Adipocyte (in vitro differentiated cells): ENCODE measurements around the gene SLC34A2.
"Not testable (repeated sequence)": the region's sequence is repeated elsewhere in the genome, so short reads cannot be mapped to it uniquely, and the experiment has no call there.

Experiments used
- DNase-seq: peaks from one replicate; pipeline ENCODE4 v3.0.0-alpha.2; 2015; ENCODE audit warnings: low read depth
- H3K27me3 ChIP-seq: replicated peaks from 2 replicates; pipeline ENCODE4 v1.7.0; 2013; ENCODE audit warnings: mild to moderate bottlenecking, low read length, moderate library complexity; ENCODE audit not compliant: control insufficient read depth, insufficient read depth
- H3K36me3 ChIP-seq: 2 replicates; pipeline ENCODE4 v1.7.0; 2013; ENCODE audit warnings: low read length, mild to moderate bottlenecking, moderate library complexity; ENCODE audit not compliant: control insufficient read depth, insufficient read depth, severe bottlenecking
- H3K4me1 ChIP-seq: 2 replicates; pipeline ENCODE4 v1.7.0; 2013; ENCODE audit warnings: mild to moderate bottlenecking, low read length, moderate library complexity; ENCODE audit not compliant: control insufficient read depth, insufficient read depth
- H3K4me3 ChIP-seq: 2 replicates; pipeline ENCODE4 v1.7.0; 2013; ENCODE audit warnings: mild to moderate bottlenecking, low read length, moderate library complexity
- H3K9ac ChIP-seq: 2 replicates; pipeline ENCODE4 v1.7.0; 2013; ENCODE audit warnings: mild to moderate bottlenecking, low read length, moderate library complexity
- H3K9me3 ChIP-seq: 2 replicates; pipeline ENCODE4 v1.7.0; 2013; ENCODE audit warnings: mild to moderate bottlenecking, low read length, moderate library complexity; ENCODE audit not compliant: control insufficient read depth

The SLC34A2 gene

GRCh38 chr4:25635501-25635900 lies 20.1 kb upstream of the SLC34A2 start:
- no peak overlapping the region for H3K4me3 ChIP-seq
- DNase-seq, result no peak
- H3K36me3 ChIP-seq, result no peaks in the 10 kb centered on the region
- H3K9ac ChIP-seq, result no peak overlapping the region
- H3K4me1 ChIP-seq, result no peaks in the 10 kb centered on the region
- H3K27me3 ChIP-seq, result peaks cover 11% of the 10 kb centered on the region
- H3K9me3 ChIP-seq, result no peaks in the 10 kb centered on the region

DNA sequence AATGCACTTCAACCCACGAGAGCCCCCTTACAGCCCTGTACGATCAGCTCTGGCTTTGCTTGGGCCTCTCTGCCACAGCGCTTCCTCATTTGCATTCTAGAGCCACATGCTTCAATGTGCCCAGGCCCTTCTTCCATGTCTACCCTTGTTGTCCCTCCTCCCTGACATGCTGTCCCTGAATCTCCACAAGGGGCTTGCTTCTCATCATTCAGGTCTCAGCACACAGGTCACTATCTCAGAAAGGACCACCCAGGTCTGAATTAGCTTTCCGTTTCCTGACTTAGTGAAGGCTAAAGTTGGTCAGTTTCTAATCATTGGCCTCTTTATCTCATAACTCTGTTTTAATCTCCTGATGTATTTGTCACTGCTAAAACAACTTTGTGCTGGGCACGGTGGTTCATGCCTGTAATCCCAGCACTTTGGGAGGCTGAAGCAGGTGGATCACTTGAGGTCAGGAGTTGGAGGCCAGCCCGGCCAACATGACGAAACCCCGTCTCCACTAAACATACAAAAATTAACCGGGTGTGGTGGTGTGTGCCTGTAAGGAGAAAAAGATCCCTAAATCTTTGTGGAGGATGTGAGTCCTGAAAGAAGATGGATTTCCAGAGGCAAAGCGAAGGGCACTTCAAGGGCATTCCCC lies 17.9 kb upstream of the SLC34A2 start:
- H3K4me1 ChIP-seq, result no peaks in the 10 kb centered on the region
- peaks cover 11% of the 10 kb centered on the region for H3K27me3 ChIP-seq
- DNase-seq, result no peak
- H3K4me3 ChIP-seq, result no peak overlapping the region
- H3K36me3 ChIP-seq, result no peaks in the 10 kb centered on the region
- H3K9me3 ChIP-seq, result no peaks in the 10 kb centered on the region
- H3K9ac ChIP-seq, result no peak overlapping the region

DNA sequence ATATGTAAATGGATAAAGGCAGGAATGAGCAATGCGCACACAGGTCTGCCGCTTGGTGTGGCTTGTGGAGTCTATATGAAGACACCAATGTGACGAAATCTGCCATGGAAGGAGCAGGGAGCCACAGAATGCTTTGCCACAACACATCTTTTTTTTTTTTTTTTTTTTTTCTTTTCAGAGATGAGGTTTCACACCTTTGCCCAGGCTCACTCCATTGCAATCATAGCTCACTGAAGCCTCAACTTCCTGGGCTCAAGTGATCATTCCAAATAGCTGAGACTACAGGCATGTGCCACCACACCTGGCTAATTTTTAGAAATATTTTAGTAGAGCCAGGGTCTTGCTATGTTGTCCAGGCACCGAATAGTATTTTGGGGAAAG lies 17.4 kb upstream of the SLC34A2 start:
- H3K36me3 ChIP-seq, result no peaks in the 10 kb centered on the region
- no peaks in the 10 kb centered on the region for H3K4me1 ChIP-seq
- H3K27me3 ChIP-seq, result peaks cover 11% of the 10 kb centered on the region
- no peak for DNase-seq
- no peak overlapping the region for H3K9ac ChIP-seq
- H3K9me3 ChIP-seq, result no peaks in the 10 kb centered on the region
- H3K4me3 ChIP-seq, result no peak overlapping the region

- H3K9me3 ChIP-seq, result no peaks in the 10 kb centered on the region
- DNase-seq, result no peak
- no peak overlapping the region for H3K9ac ChIP-seq
- no peaks in the 10 kb centered on the region for H3K4me1 ChIP-seq
- no peak overlapping the region for H3K4me3 ChIP-seq
- H3K27me3 ChIP-seq, result peaks cover 11% of the 10 kb centered on the region
- no peaks in the 10 kb centered on the region for H3K36me3 ChIP-seq
Measured at GRCh38 chr4:25638806-25639205, 16.8 kb upstream of the SLC34A2 start.

- Histone ChIP-seq H3K9me3 (no peaks in the 10 kb centered on the region), H3K9ac (no peak overlapping the region), H3K4me3 (no peak overlapping the region), H3K36me3 (no peaks in the 10 kb centered on the region), H3K4me1 (no peaks in the 10 kb centered on the region), H3K27me3 (peaks cover 24% of the 10 kb centered on the region)
- DNase-seq, result no peak
Measured at GRCh38 chr4:25650311-25650710, 5.3 kb upstream of the SLC34A2 start.

DNA sequence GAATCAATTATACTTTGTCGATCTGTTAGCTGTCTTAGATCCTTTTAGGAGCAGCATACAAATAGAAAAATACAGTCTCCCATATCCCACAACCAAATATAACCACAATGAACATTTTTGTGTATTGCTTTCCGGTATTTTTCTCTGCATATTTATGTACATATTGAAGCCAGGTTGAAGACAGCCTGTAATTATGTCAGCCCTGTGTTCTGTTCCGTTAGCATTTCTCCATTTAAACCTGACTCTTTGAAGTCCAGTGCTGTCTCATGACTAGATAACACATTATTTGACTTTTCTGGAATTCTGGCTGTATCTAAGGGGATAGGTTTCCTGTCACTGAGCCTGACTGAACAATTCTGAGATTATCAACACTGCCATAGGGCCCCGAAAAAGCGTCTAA lies 4.0 kb upstream of the SLC34A2 start:
- H3K27me3 ChIP-seq, result peaks cover 36% of the 10 kb centered on the region
- no peak overlapping the region for H3K4me3 ChIP-seq
- no peak for DNase-seq
- H3K9ac ChIP-seq, result no peak overlapping the region
- peaks cover 10% of the 10 kb centered on the region for H3K4me1 ChIP-seq
- H3K36me3 ChIP-seq, result no peaks in the 10 kb centered on the region
- no peaks in the 10 kb centered on the region for H3K9me3 ChIP-seq

- no peaks in the 10 kb centered on the region for H3K9me3 ChIP-seq
- no peaks in the 10 kb centered on the region for H3K36me3 ChIP-seq
- no peak overlapping the region for H3K9ac ChIP-seq
- no peak overlapping the region for H3K4me3 ChIP-seq
- peaks cover 47% of the 10 kb centered on the region for H3K27me3 ChIP-seq
- H3K4me1 ChIP-seq, result peaks cover 18% of the 10 kb centered on the region
- DNase-seq, result no peak
Measured at GRCh38 chr4:25654031-25654970, 1.4 kb upstream of the SLC34A2 start.

DNA sequence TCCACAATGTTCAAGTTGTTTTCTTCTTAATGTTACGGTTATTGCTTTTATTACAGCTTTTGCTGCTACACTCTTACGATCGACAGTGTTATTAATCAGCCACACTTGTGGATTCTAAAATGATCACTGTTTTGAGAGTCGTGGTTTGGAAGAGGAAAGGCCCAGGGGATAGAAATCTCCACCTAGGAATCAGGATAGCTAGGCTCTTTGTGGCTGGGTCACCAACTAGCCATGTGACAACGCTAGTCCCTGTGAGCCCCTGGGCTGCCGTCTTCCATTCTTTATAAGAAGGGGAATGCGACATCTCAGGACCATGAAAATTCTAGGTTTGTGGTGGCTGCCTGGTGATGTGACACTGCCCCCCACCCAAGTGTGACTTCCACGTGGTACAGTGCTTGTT lies 380 bp downstream of the SLC34A2 start:
- H3K4me3 ChIP-seq, result no peak overlapping the region
- H3K4me1 ChIP-seq, result peaks cover 18% of the 10 kb centered on the region
- H3K9me3 ChIP-seq, result no peaks in the 10 kb centered on the region
- no peak for DNase-seq
- H3K27me3 ChIP-seq, result peaks cover 63% of the 10 kb centered on the region
- no peak overlapping the region for H3K9ac ChIP-seq
- no peaks in the 10 kb centered on the region for H3K36me3 ChIP-seq

GRCh38 chr4:25658357-25658771 lies 2.7 kb downstream of the SLC34A2 start:
- H3K9me3 ChIP-seq, result no peaks in the 10 kb centered on the region
- H3K27me3 ChIP-seq, result peaks cover 75% of the 10 kb centered on the region
- no peak overlapping the region for H3K9ac ChIP-seq

DNA sequence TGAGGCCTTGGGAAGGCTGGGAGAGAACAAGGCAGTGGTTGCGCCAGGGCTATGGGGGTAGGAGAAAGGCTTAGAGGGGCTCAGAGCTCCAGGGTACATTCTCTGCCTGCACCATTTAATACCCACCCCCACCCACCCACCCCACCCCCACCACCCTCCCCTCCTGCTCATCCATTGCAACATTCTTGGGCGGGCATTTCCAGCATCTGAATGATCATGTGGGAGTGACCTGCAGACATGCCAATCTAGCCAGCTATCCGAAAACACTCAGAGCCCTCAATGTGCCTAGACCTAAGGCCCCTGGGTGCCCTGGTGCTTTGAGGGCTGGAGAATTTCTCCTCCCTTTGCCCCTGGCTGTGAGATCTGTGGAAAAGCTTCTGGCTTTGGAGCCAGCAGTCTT lies 3.1 kb downstream of the SLC34A2 start:
- peaks cover 79% of the 10 kb centered on the region for H3K27me3 ChIP-seq

More at GRCh38 chr4:25658357-25658771, 2.7 kb downstream of the SLC34A2 start:
- Histone ChIP-seq H3K36me3 (no peaks in the 10 kb centered on the region), H3K4me1 (peaks cover 18% of the 10 kb centered on the region), H3K4me3 (no peak overlapping the region)
- DNase-seq, result no peak

DNA sequence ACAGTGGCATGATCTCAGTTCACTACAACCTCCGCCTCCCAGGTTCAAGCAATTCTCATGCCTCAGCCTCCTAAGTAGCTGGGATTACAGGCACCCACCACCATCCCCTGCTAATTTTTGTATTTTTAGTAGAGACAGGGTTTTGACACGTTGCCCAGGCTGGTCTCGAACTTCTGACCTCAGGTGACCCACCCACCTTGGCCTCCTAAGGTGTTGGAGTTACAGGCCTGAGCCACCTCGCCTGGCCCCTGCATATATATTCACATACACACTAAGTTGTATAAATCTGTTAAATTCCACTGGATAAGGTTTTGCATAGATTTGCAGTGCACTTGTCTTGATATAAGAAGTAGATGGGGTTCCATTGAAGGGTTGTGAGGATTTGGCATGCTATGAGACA lies 5.8 kb downstream of the SLC34A2 start:
- H3K4me3 ChIP-seq, H3K36me3 ChIP-seq, H3K9me3 ChIP-seq, DNase-seq, H3K9ac ChIP-seq: not testable (repeated sequence)
- H3K27me3 ChIP-seq, result peaks cover 78% of the 10 kb centered on the region
- H3K4me1 ChIP-seq, result peaks cover 11% of the 10 kb centered on the region

More for the DNA sequence above, 3.1 kb downstream of the SLC34A2 start:
- no peak overlapping the region for H3K4me3 ChIP-seq
- no peak overlapping the region for H3K9ac ChIP-seq
- H3K9me3 ChIP-seq, result no peaks in the 10 kb centered on the region
- DNase-seq, result no peak
- H3K36me3 ChIP-seq, result no peaks in the 10 kb centered on the region
- peaks cover 18% of the 10 kb centered on the region for H3K4me1 ChIP-seq
